ENCODE data around the gene RALGAPA2. TPM values are rescaled to one million over a fixed set of nuclear protein-coding genes. Genes with fewer than 3 reads are reported as not detected.
"Not testable (repeated sequence)": the region's sequence is repeated elsewhere in the genome, so short reads cannot be mapped to it uniquely, and the experiment has no call there.

RALGAPA2 gene
- total and polyA plus RNA-seq, 2 donors (not counting 1 experiment from before 2014, with no cell fraction given) = 1.2 to 7.6 TPM

- no peak for TF ChIP-seq CTCF (conservative IDR thresholded peaks at IDR 0.05 in 1 of 2, IDR thresholded peaks at IDR 0.05 in 1 of 2; ENCODE audit: low read depth in 1 of 2, low read length in 2 of 2)
- no peak for TF ChIP-seq EZH2 (IDR thresholded peaks at IDR 0.05; ENCODE audit: low read length, missing control alignments)
- no peak overlapping the region for H2AFZ ChIP-seq (ENCODE audit: low read length)
- no peaks in the 10 kb centered on the region for H3K9me3 ChIP-seq (ENCODE audit: control insufficient read depth, insufficient read depth, low read depth, low read length)
- no peaks in the 10 kb centered on the region for H4K20me1 ChIP-seq (ENCODE audit: control insufficient read depth, extremely low read depth, insufficient read depth, low read length)
- H3K4me2 ChIP-seq (ENCODE audit: extremely low read depth, insufficient read depth, low read length) = no peak overlapping the region
- no peak for DNase-seq (ENCODE audit: low read depth in 2 of 2)
- peaks cover 28% of the 10 kb centered on the region for H3K27me3 ChIP-seq (ENCODE audit: control insufficient read depth, insufficient read depth, low read length)
- no peaks in the 10 kb centered on the region for H3K36me3 ChIP-seq (ENCODE audit: control insufficient read depth, insufficient read depth, low read length)
- H3K4me1 ChIP-seq (ENCODE audit: control insufficient read depth, extremely low read depth, insufficient read depth, low read length) = no peaks in the 10 kb centered on the region
- no peak overlapping the region for H3K4me3 ChIP-seq (replicated peaks in 1 of 4; ENCODE audit: control extremely low read depth in 1 of 4, insufficient read depth in 1 of 4, low read depth in 3 of 4, low read length in 4 of 4)
- H3K27ac ChIP-seq (ENCODE audit: insufficient read depth, low read length) = no peak overlapping the region
- H3K79me2 ChIP-seq (ENCODE audit: control insufficient read depth, insufficient read depth, low read length) = no peaks in the 10 kb centered on the region
- no peak overlapping the region for H3K9ac ChIP-seq (ENCODE audit: insufficient read depth, low read length)
Measured at GRCh38 chr20:20358801-20359200, 353.6 kb downstream of the RALGAPA2 start.

GRCh38 chr20:20355503-20355902 lies 356.9 kb downstream of the RALGAPA2 start:
- not testable (repeated sequence) for H3K36me3 ChIP-seq (ENCODE audit: control insufficient read depth, insufficient read depth, low read length); H3K27me3 ChIP-seq (ENCODE audit: control insufficient read depth, insufficient read depth, low read length); H2AFZ ChIP-seq (ENCODE audit: low read length); H3K4me1 ChIP-seq (ENCODE audit: control insufficient read depth, extremely low read depth, insufficient read depth, low read length); H3K4me3 ChIP-seq (replicated peaks in 1 of 4; ENCODE audit: control extremely low read depth in 1 of 4, insufficient read depth in 1 of 4, low read depth in 3 of 4, low read length in 4 of 4); H3K79me2 ChIP-seq (ENCODE audit: control insufficient read depth, insufficient read depth, low read length); H3K9me3 ChIP-seq (ENCODE audit: control insufficient read depth, insufficient read depth, low read depth, low read length); H4K20me1 ChIP-seq (ENCODE audit: control insufficient read depth, extremely low read depth, insufficient read depth, low read length); H3K9ac ChIP-seq (ENCODE audit: insufficient read depth, low read length); H3K4me2 ChIP-seq (ENCODE audit: extremely low read depth, insufficient read depth, low read length); H3K27ac ChIP-seq (ENCODE audit: insufficient read depth, low read length); DNase-seq (ENCODE audit: low read depth in 2 of 2)

GRCh38 chr20:20353576-20353975 lies 358.9 kb downstream of the RALGAPA2 start:
- no peak for TF ChIP-seq EZH2 (IDR thresholded peaks at IDR 0.05; ENCODE audit: low read length, missing control alignments)
- no peak for TF ChIP-seq CTCF (conservative IDR thresholded peaks at IDR 0.05 in 1 of 2, IDR thresholded peaks at IDR 0.05 in 1 of 2; ENCODE audit: low read depth in 1 of 2, low read length in 2 of 2)
- H3K36me3 ChIP-seq (ENCODE audit: control insufficient read depth, insufficient read depth, low read length) = no peaks in the 10 kb centered on the region
- DNase-seq (ENCODE audit: low read depth in 2 of 2) = no peak

More at GRCh38 chr20:20353576-20353975, 358.9 kb downstream of the RALGAPA2 start:
- Histone ChIP-seq H3K4me1 (ENCODE audit: control insufficient read depth, extremely low read depth, insufficient read depth, low read length) (no peaks in the 10 kb centered on the region), H3K27ac (ENCODE audit: insufficient read depth, low read length) (no peak overlapping the region), H3K9me3 (ENCODE audit: control insufficient read depth, insufficient read depth, low read depth, low read length) (no peaks in the 10 kb centered on the region), H4K20me1 (ENCODE audit: control insufficient read depth, extremely low read depth, insufficient read depth, low read length) (no peaks in the 10 kb centered on the region), H2AFZ (ENCODE audit: low read length) (no peak overlapping the region), H3K27me3 (ENCODE audit: control insufficient read depth, insufficient read depth, low read length) (no peaks in the 10 kb centered on the region), H3K9ac (ENCODE audit: insufficient read depth, low read length) (no peak overlapping the region), H3K4me2 (ENCODE audit: extremely low read depth, insufficient read depth, low read length) (no peak overlapping the region), H3K79me2 (ENCODE audit: control insufficient read depth, insufficient read depth, low read length) (no peaks in the 10 kb centered on the region), H3K4me3 (replicated peaks in 1 of 4; ENCODE audit: control extremely low read depth in 1 of 4, insufficient read depth in 1 of 4, low read depth in 3 of 4, low read length in 4 of 4) (no peak overlapping the region)
